Kidney epithelial cell (primary cell): ENCODE measurements around the gene NRF1. TPM values are rescaled to one million over a fixed set of nuclear protein-coding genes. Genes with fewer than 3 reads are reported as not detected.
"Not testable (repeated sequence)": the region's sequence is repeated elsewhere in the genome, so short reads cannot be mapped to it uniquely, and the experiment has no call there.

Experiments used
- DNase-seq: peaks from one replicate; pipeline ENCODE4 v3.0.0-alpha.2; 2010; ENCODE audit warnings: low read depth
- H3K27me3 ChIP-seq: 2 replicates; pipeline ENCODE4 v1.6.0; 2011; ENCODE audit warnings: low read length; ENCODE audit not compliant: control insufficient read depth, insufficient read depth
- H3K36me3 ChIP-seq: 2 replicates; pipeline ENCODE4 v1.5.1; 2011; ENCODE audit warnings: low read length; ENCODE audit not compliant: control insufficient read depth, insufficient read depth
- H3K4me3 ChIP-seq: 2 replicates; pipeline ENCODE4 v1.5.1; 2011; ENCODE audit warnings: low read depth, mild to moderate bottlenecking, control low read depth, low read length
- CTCF ChIP-seq: IDR thresholded peaks from 2 replicates; pipeline ENCODE4 v1.5.1; 2011; ENCODE audit warnings: mild to moderate bottlenecking, moderate library complexity, low read length, control low read depth, inconsistent platforms; ENCODE audit not compliant: insufficient read depth, poor library complexity, severe bottlenecking
- total RNA-seq: library from RNA; depleted of rRNA; stranded (reverse); fragments of >200 nt; gene quantifications from 2 replicates; pipeline ENCODE4 v1.2.3, GENCODE V29; 2015

The NRF1 gene
- total RNA-seq, 1 donor from 2014 or later: 9.3 TPM

DNA sequence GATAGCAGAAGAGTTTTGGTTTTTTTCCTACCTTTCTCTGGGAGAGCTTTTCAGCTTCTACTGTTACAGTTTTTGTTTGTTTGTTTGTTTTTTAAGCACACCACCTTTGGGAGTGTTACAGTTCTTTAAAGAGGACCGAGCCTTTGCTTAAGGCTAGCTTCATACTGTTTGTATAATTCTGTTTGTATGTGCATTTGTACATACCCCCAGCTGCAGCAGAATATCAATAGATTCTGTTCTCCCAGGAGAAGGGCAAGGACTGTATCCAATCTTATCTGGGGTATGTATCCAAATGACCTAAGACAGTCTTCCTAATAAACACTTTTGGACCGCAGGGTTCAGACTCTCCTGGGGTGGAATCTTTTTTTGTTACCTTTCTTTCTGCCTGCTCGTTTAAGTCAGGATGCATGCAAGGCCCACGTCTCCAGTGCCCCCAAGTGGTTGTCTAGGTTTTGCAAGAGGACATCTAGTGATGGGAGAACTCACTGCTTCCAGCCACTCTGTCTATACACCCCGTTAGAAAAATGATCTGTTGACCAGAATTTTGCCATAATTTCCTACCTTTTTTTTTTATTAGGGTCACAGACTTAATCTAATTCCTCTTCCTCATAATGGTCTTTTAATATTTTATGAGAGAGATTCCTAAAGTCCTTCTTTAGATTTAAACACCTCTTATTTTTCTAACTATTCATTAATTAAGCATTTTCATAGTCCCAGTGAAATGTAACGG is 23.9 kb downstream of the NRF1 start:
- DNase-seq: peak; percentile 31
- Histone ChIP-seq H3K27me3 (no peaks in the 10 kb centered on the region), H3K36me3 (no peaks in the 10 kb centered on the region), H3K4me3 (no peak overlapping the region)
- peak; percentile 92 for TF ChIP-seq CTCF

- not testable (repeated sequence) for DNase-seq, H3K4me3 ChIP-seq, H3K27me3 ChIP-seq, H3K36me3 ChIP-seq
Measured at GRCh38 chr7:129636030-129636550, 24.6 kb downstream of the NRF1 start.

GRCh38 chr7:129636641-129637040 is 25.1 kb downstream of the NRF1 start:
- no peak for TF ChIP-seq CTCF
- Histone ChIP-seq H3K36me3 (no peaks in the 10 kb centered on the region), H3K27me3 (no peaks in the 10 kb centered on the region), H3K4me3 (no peak overlapping the region)
- DNase-seq: no peak

- no peaks in the 10 kb centered on the region for H3K36me3 ChIP-seq
- no peak for TF ChIP-seq CTCF
- H3K27me3 ChIP-seq: no peaks in the 10 kb centered on the region
- no peak for DNase-seq
- no peak overlapping the region for H3K4me3 ChIP-seq
Measured at GRCh38 chr7:129640400-129640799, 28.9 kb downstream of the NRF1 start.

- no peak overlapping the region for H3K4me3 ChIP-seq
- no peaks in the 10 kb centered on the region for H3K36me3 ChIP-seq
- no peak for TF ChIP-seq CTCF
- H3K27me3 ChIP-seq: no peaks in the 10 kb centered on the region
- DNase-seq: no peak
Measured at GRCh38 chr7:129642871-129643549, 31.5 kb downstream of the NRF1 start.

GRCh38 chr7:129643550-129644170 is 32.1 kb downstream of the NRF1 start:
- no peak for TF ChIP-seq CTCF
- Histone ChIP-seq H3K27me3 (no peaks in the 10 kb centered on the region), H3K36me3 (no peaks in the 10 kb centered on the region), H3K4me3 (no peak overlapping the region)
- DNase-seq: no peak
